Measurements from ENCODE around the gene NDRG3.
A peak's percentile ranks its signal among the peaks of the same experiment; 100 is the strongest.
"Not testable (repeated sequence)": the region's sequence is repeated elsewhere in the genome, so short reads cannot be mapped to it uniquely, and the experiment has no call there.

Gene NDRG3

DNA sequence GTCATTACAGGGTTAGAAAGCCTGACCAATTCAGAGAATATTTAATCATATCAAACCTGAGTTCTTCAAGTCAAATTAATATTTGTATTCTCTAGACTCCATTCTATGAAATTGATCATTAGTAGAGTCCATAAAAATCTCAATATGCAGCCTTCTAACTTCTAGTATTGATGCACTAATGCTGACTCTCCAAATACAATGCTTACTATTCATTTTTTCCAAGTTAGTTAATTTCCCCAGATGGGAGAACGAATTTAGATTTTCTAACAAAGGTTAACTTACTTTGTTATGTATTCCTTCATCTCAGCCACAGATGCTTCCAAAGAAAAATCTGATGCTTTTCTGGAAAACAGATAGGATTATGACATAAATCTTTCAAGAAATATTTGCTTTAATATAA, 12.4 kb upstream of the NDRG3 start:
- no peak for DNase-seq

DNA sequence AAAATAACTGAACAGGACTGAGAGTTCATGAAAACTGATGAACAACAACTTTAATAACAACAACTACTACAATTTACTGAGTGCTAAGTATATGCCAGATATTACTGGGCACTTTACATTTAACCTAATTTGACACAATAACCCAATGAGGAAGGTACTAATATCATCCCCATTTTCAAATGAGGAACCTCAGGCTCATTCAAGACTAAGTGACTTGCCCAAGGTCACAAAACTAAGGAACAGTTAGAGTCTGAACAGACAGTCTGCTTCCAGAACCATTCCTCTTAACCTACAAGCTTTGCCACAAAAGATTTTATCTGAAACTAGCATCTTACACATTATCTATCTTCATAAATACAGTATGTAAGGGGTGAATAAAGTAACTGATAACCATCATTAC, 10.6 kb upstream of the NDRG3 start:
- DNase-seq: no peak

DNA sequence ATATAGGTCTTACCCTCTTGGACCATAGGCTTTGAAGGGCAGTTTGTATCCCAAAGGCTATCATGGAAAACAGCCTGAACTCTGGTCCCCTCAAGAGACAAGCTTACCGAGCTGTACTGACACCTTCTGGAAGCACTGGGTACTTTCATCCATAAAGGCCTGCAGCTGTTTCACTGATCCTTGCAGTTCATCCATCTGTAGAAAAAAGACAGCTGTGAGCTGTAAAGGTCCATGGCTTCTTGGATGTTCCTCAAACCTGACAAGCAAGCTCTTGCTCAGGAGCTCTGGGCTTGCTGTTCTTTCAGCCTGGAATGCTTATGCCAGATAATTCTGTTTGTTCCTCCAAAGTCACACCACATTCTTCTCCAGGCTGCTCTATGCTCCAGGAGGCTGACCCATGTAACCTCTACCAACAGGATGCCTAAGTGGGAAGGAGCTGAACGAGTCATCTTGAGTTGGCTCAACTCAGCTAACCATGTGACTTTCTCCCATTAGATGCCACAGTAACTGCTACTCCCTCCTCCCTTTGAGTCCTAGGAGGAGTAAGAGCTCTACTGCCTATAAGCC, 8.8 kb upstream of the NDRG3 start:
- DNase-seq: peak in 1 of 2 experiments; percentile 64

DNA sequence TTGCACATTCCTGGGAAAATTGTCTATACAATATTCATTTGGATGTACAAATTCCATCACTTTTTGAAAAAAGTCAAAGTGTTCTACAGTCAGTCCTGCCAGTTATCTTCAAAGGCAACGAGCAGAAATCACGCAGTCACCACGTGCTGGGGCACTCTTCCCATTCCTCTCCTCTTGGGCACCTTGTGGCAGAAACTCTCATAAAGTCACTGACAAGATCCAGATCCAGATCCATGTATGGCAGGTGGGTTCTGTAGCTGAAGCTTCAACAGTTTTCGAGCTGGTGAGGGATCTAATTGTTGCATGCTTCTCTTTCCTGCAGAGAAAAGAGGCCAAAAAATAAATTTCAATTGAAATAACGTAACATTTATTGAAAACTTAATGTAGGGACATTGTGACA, 6.7 kb upstream of the NDRG3 start:
- DNase-seq: no peak

DNA sequence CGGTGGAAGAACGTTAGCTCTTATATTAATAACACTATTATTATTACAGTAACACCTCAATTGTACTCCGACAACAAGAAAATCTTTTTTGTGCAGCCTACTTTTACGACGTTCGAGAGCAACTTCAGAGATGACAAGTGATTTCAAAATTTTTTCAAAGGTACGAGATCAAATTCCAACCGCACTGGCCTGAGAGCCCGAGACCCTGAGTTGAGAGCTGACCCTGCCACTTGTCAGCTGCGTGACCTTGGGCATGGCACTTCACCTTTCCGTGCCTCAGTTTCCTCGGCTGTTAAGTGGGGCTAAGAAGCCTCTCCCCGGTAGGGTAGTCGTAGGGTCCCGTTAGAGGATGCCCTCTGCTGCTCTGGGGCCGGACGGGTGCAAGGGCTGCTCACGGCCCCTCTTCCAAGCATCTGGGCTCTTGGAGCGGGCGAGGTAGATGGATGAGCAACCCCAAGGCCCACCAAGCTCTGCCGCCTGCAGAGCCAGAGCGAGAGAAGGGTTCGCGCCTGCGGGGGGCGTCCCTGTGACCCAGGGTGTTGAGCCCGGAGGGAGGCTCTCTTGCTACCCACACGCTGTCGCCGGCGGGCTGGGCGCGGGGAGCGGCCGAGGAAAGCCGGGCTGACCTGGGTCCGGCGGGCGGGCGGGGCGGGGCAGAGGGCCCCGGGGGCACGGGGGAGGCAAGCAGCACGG, 510 bp downstream of the NDRG3 start:
- no peak for DNase-seq

DNA sequence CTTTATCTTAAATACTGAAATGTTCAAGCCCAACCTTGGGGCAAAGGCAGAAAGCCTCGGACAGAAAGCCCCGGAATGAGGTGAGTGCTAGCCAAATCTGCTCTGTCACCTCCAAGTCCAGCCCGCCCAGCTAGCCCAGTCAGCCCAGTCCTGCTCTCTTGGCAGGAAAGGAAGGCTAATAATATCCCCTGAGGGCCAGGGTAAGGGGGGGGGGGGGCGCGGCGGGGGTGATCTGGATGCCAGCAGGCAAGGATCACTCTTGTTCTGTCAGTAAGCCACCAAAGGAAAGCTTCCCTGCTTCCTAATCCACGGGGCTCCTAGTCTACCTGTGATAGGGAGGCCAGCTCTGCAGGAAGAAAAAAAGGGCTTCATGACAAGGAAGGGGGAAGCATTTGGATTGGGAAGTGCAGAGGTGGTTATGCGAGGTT, 1.1 kb downstream of the NDRG3 start:
- peak in 1 of 2 experiments; percentile 37 for DNase-seq

DNA sequence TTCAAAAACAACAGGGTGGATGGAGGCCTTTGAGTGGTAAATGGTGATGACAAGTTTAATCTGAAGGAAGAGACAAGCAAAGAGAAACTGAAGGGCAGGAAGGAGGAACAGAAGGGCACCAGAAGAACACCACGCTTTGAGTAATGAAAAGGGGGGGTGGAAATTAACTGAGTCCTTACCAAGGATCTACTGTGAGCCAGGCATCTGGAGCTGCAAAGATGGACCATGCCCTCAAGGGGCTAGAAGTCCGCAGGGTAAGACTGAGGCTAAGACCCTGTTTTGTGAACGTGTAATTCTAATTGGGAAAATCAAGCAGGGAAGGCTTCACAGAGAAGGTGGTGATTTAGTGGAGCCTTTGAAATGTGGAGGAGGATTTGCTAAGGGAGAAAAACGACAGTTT, 1.6 kb downstream of the NDRG3 start:
- no peak for DNase-seq

DNA sequence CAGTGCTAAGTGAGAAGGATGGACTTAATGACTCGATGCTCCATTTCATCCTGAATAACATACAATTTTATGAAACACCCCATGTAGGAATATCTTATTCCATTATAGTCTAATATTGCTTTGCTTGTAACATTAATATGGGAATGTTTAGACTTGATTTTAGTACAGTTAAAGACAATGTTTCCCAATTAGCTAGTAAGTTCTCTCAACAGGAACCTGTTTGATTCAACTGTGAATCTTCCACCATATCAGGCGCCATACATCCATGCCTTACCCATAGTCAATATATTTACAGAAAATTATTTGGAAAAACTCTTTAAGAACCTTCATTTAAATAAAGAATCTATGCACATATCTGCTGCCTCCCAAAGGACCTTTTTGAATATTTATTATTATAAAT, 3.3 kb downstream of the NDRG3 start:
- DNase-seq: no peak

DNA sequence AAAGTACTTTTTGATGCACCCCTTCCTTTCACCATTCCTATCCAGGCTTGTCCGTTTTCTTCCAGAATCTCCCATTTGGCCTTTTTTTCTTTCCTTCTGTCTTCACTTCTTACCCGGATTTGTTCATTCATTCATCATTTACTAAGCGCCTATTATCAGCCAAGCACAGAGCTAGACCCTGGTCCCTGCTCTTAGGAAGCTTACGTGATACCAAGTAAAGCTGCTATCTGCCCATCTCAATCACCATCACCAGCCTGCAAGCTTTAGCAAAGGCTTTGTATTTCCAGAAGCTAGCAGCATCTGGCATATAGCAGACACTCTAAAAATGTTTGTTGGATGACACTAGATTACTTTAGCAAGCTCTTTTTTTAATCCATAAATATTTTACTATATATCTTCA, 4.8 kb downstream of the NDRG3 start:
- DNase-seq: no peak

DNA sequence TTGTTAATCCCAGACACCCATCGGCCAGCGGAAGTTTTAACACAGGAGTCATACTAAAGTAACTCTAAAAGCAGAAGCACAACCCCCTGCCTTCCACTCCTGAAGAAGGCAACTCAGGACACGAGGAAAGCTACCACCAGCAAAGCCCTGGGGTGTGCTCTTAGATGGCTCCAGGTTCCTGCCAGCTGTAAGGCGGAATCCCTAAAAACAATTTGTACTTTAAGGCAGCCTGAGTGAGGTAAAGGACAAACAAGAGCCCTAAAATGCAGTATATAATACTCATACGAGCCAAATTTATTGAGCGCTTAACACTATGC, 8.7 kb downstream of the NDRG3 start:
- no peak for DNase-seq

DNA sequence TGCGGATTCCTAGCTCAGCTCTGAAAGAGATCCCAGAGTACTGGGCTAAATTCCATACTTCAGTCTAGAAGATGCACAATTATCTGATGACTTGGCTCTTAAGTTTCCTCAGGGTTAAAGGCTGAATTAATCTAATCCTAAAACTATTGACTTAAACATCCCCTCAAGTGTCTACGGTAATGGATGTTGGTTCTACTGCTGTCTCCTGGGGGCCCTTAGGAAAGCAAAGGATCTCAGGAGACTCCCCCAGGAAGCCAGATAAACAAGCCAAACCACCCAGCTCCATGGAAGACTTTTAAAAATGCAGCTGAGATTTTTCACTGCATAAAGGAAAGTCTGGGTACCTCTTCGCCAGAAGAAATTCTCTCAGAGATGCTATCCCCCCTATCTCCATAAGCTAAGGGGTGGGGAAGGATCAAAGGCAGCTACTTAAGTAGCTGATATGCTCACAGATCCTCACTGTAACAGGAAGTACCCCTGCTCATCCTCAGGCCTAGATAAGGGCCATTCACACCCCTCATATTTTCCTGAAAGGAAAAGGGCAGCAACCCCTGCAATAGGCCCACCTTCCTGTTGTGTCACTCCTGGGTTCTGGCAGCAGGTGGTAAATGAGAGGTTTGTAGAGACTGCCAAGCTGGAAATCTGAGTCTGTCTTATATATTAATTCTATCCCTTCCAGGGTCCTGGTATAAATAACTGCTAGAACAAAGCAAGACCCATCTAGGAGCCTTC, 9.3 kb downstream of the NDRG3 start:
- no peak for DNase-seq

DNA sequence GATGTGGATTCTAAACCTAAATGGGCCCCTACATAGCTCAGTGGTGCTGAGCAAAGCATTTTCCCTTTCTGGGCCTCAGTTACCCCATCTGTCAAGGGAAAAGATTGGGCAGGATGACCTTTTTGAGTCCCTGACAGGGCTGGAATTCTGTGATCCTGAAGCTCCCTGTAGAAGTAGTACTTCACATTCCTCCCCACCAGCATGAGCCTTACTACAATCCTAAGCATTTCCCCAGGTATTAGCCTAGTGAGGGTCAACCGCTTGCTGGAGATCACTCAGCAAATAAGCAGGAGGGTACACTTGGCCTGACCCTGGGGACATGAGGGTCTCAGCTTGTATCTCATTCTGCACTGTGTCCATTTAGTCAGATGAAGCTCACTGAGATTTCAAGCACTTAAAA, 13.4 kb downstream of the NDRG3 start:
- DNase-seq: no peak

DNA sequence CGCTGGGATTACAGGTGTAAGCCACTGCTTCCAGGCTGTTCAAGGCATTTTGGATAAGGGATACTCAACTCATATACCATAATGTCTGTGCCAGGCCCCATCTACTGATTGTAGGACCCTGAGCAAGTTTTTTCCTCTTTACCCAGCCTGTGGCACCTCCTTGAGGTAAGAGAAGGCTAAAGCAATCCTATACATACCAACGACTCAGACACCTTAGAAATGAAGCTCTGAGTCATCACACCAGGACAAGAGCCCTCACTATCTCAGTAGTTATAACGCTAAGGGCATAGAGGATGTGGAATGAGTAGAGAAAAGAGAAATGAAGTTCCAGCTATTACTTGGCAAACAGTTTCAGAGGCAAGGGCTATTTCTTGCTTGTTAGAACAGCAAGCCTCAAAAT, 16.9 kb downstream of the NDRG3 start:
- DNase-seq: no peak

DNA sequence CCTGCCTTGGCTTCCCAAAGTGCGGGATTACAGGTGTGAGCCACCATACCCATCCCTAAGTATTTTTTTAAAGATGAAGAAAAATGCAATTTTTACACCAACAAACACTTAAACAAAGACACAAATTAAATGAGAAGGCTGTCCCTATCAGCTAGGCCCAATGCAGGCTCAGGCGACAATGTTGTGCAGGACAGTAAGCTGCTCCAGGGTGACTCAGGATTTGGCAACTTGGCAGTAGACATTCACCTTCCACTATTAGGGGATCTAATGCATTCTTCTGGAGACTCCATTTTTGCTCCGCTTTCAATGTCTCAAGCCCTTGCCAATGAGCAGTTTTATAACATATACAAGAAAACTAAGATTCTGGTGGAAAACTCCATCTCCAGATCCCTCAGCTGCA, 19.7 kb downstream of the NDRG3 start:
- no peak for DNase-seq

DNA sequence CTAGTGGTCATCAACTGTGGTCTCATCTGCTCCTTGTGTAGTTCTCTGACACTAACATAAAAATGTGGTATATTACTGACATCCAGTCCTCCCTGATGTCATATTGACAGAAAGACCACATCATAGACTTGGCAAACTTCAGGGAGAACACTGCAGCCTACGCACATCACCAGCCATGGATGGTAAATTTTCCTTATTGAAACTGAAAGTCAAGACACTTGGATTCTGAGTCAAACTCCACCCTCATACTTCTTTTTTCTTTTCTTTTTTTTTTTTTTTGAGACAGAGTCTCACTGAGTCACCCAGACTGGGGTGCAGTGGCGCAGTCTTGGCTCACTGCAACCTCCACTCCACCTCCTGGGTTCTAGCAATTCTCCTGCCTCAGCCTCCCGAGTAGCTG, 25.4 kb downstream of the NDRG3 start:
- no peak for DNase-seq

DNA sequence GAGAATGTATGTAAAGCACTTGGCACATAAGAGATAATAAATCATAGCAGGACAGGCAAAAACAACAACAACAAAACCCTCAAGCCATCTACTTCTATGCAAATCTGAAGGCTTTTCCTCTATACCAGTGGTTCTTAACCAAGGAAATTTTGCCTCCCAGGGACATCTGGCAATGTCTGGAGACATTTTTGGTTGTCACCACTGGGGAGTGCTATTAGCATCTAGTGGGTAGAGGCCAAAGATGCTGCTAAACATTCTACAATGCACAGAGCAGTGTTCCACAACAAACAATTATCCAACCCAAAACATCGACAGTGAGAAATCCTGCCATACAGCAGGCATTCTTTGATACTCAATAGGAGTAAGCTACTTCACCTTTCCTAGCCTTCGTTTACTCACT, 28.2 kb downstream of the NDRG3 start:
- DNase-seq: no peak

DNA sequence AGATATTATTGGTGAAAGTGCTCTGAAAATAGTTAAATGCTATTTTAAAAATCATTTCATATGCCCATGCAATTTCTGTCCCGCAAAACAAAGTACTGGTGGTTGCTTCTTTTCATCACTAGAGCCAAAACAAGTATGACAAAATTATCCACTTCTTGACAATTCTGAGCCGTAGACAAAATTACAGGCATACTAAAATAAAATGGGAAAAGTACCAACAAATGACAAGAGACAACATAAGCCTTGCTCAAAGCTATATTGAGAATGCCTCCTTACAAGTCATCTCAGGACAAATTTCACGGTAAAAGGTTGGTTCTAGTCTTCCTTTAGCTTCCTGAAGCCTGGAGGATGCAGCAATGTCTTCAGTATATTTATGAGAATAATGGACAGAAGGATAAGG, 28.9 kb downstream of the NDRG3 start:
- no peak for DNase-seq

DNA sequence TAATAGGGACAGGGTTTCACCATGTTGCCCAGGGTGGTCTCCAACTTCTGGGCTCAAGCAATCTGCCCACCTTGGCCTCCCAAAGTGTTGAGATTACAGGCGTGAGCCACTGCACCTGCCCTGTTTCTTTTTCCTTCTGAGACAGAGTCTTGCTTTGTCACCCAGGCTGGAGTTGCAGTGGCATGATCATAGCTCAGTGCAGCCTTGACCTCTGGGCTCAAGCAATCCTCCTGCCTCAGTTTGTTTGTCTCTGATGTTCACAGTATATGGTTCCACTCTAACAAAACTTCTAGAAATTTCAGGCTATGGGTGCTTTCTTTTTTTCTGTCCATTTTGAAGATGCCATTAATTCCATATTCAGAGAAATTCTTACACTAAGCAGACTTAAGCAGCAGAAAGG, 33.1 kb downstream of the NDRG3 start:
- no peak for DNase-seq

DNA sequence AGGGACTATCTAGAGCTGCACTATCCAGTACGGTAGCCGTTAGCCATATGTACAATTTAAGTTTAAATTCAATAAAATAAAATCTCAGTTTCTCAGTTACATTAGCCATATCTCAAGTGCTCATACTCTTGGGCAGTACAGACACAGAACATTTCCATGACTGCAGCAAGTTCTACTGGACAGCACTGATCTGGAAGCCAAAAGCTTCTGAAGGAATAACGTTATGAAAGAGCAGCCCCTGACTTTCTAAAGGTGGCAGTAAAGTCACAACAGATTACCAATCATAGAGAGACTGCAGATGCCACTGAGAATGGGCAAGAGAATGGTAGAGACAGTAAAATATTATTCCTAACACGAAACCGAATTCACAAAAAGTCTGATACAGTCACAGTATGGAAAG, 36.8 kb downstream of the NDRG3 start:
- no peak for DNase-seq

DNA sequence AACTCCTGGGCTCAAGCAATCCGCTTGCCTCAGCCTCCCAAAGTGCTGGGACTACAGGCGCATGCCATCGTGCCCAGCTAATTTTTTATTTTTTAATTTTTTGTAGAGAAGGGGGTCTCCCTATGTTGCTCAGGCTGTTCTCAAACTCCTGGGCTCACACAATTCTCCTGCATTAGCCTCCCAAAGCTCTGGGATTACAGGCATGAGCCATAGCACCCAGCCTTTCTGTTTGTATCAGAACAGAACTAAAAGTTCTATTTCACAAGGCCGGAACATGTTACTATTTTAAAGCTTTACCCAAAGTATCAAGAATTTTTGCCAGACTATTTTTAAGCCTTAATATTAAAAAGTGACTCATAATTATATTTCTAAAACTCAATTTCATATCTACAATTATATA, 42.4 kb downstream of the NDRG3 start:
- DNase-seq: no peak

DNA sequence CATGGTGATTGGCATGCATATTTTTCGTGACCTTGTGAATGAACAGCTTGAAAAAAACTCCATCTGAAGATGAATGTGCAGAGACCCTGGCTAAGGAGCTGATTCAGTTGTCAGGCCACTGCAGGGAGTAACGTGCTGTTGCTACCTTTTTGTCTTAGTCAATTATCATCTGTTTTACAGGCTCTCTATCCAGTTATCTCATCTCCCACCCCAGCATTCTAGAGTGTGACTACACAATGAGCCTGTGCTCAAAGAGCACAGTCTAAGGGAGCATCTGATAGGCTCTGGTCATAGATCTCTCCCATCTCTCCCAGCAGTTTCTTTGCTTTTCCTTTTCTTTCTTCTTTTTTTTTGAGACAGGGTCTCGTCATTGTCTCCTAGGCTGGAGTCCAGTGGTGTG, 45.5 kb downstream of the NDRG3 start:
- no peak for DNase-seq

DNA sequence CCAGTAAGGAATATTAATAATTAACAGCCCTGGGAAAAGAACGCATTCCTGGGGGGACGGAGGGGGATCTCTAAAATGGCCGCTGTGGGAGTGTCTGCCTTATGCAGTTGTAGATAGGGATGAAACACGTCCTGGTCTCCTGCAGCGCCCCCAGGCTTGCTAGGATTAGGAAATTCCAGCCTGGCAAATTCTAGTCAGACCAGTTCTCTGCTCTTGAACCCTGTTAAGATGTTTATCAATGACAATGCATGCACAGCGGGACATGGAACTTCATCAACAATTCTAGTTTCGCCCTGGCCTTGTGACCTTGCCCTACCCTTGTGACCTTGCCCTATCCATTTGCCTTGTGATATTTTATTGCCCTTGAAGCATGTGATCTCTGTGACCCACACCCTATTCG, 50.4 kb downstream of the NDRG3 start:
- not testable (repeated sequence) for DNase-seq

DNA sequence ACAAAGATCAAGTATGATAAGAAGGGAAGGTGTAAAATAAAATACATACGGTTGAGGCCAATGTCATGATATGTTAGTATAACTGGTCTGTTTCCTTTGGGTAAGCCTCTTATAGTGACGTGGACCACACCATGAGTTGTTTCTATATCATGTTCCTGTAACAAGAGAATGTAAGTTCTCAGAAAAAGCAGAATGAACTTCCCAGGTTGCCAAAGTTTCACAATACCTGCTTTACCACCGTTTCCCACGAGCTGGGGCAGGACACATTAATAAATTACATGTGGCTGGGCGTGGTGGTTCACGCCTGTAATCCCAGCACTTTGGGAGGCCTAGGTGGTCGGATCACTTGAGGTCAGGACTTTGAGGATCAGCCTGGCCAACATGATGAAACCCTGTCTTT, 57.3 kb downstream of the NDRG3 start:
- DNase-seq: no peak

DNA sequence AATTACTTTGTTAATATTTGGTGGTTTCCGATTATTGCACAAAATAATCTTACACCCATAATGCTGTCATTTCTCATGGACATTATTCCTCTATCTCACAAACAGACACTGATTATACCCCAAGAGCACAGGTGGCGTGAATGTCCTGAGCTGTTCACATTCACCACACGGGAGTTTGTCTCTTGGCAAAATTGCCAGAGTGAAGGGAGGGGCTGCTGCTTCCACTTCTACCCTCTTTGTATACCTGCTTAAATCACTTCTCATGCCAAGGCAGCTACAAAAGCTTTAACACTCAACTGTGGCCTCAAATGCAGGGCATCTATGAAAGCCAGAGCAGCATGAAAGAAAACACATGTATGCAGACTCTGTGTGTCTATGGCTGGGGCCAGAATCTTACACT, 58.0 kb downstream of the NDRG3 start:
- no peak for DNase-seq

DNA sequence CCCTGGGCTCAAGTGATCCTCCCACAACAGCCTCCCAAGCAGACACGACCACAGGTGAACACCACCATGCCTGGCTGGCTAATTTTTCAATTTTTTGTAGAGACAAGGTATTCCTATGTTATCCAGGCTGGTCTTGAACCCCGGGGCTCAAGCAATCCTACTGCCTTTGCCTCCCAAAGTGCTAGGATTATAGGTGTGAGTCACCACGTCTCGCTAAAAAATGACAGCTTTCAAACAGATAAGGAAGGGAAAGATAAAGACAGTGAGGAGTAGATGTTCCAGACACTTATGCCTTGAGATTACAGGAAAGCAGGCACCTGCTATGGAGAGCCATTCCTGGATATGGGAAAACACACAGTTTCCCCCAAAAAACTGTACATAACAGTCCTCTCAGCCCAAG, 58.9 kb downstream of the NDRG3 start:
- no peak for DNase-seq

Data from NCI-H446 (cell line).